OCI-LY3 (cell line): Measurements from ENCODE around the gene EDNRA.

Source experiments
- H2AFZ ChIP-seq: fragments of 200-600, 300-600 bp; shearing (Covaris generic); 2 replicates; pipeline ENCODE4 v1.6.0; 2014; ENCODE audit warnings: antibody characterized with exemption, low read depth, low read length
- H3K27ac ChIP-seq: fragments of 200-600, 300-600 bp; sonication (generic); 2 replicates; pipeline ENCODE4 v1.5.1; 2014; ENCODE audit warnings: mild to moderate bottlenecking, low read length, moderate library complexity, mixed read lengths
- H3K27me3 ChIP-seq: fragments of 200-600, 300-600 bp; sonication (generic); 2 replicates; pipeline ENCODE4 v1.6.1; 2014; ENCODE audit warnings: low read depth, low read length, mixed read lengths
- H3K36me3 ChIP-seq: fragments of 200-600, 300-600 bp; sonication (generic); replicated peaks from 2 replicates; pipeline ENCODE3; 2014; ENCODE audit warnings: low read depth, low read length, mixed read lengths
- H3K4me1 ChIP-seq: fragments of 300-600, 200-600 bp; sonication (generic); 2 replicates; pipeline ENCODE4 v1.6.1; 2014; ENCODE audit warnings: low read length, mixed read lengths
- H3K4me2 ChIP-seq: fragments of 200-600, 300-600 bp; sonication (generic); 2 replicates; pipeline ENCODE4 v1.6.1; 2014; ENCODE audit warnings: low read length, mixed read lengths
- H3K4me3 ChIP-seq: fragments of 300-600, 200-600 bp; sonication (generic); 2 replicates; pipeline ENCODE4 v1.5.1; 2014; ENCODE audit warnings: antibody characterized with exemption, mild to moderate bottlenecking, low read length, moderate library complexity
- H3K79me2 ChIP-seq: fragments of 300-600, 200-600 bp; shearing (Covaris generic); 2 replicates; pipeline ENCODE4 v1.6.1; 2014; ENCODE audit warnings: mild to moderate bottlenecking, low read length, mixed read lengths
- H3K9ac ChIP-seq: fragments of 300-600, 200-600 bp; shearing (Covaris generic); 2 replicates; pipeline ENCODE4 v1.6.0; 2014; ENCODE audit warnings: mild to moderate bottlenecking, low read length, moderate library complexity
- H3K9me3 ChIP-seq: fragments of 200-600, 300-600 bp; shearing (Covaris generic); 2 replicates; pipeline ENCODE4 v1.6.1; 2014; ENCODE audit warnings: low read length, mixed read lengths; ENCODE audit not compliant: insufficient read depth
- H4K20me1 ChIP-seq: fragments of 200-600, 300-600 bp; sonication (generic); 2 replicates; pipeline ENCODE4 v1.6.1; 2016; ENCODE audit warnings: low read length, mixed read lengths; ENCODE audit not compliant: insufficient read depth
- CTCF ChIP-seq: fragments of 200-600, 300-600 bp; sonication (generic); IDR thresholded peaks from 2 replicates; pipeline ENCODE4 v1.5.1; 2014; ENCODE audit warnings: antibody characterized with exemption, low read length, low read depth
- EZH2phosphoT487 ChIP-seq: fragments of 200-600 bp; shearing (Covaris generic); IDR thresholded peaks from 2 replicates; pipeline ENCODE4 v1.6.1; 2018; ENCODE audit warnings: antibody characterized with exemption, mixed run types, low read depth

EDNRA gene

GRCh38 chr4:147477439-147477838 lies 3.5 kb upstream of the EDNRA start:
- TF ChIP-seq CTCF (no peak), EZH2phosphoT487 (no peak)
- H3K79me2 ChIP-seq, result no peaks in the 10 kb centered on the region
- no peak overlapping the region for H3K9ac ChIP-seq
- H3K4me3 ChIP-seq, result no peak overlapping the region
- no peaks in the 10 kb centered on the region for H3K9me3 ChIP-seq
- H3K27ac ChIP-seq, result no peak overlapping the region
- H4K20me1 ChIP-seq, result no peaks in the 10 kb centered on the region
- no peak overlapping the region for H2AFZ ChIP-seq
- H3K4me2 ChIP-seq, result no peak overlapping the region
- no peaks in the 10 kb centered on the region for H3K27me3 ChIP-seq
- peaks cover 30% of the 10 kb centered on the region for H3K4me1 ChIP-seq
- H3K36me3 ChIP-seq, result peaks cover 2% of the 10 kb centered on the region

GRCh38 chr4:147479376-147479775 lies 1.5 kb upstream of the EDNRA start:
- TF ChIP-seq CTCF (no peak), EZH2phosphoT487 (no peak)
- H3K4me2 ChIP-seq, result no peak overlapping the region

GRCh38 chr4:147479786-147480185 lies 1.1 kb upstream of the EDNRA start:
- Histone ChIP-seq H4K20me1 (no peaks in the 10 kb centered on the region), H3K27ac (no peak overlapping the region), H3K9me3 (no peaks in the 10 kb centered on the region), H3K79me2 (no peaks in the 10 kb centered on the region), H3K36me3 (peaks cover 2% of the 10 kb centered on the region), H2AFZ (no peak overlapping the region; the same call in 1 of the 2 replicates), H3K4me3 (no peak overlapping the region), H3K4me1 (peaks cover 31% of the 10 kb centered on the region), H3K9ac (no peak overlapping the region), H3K4me2 (no peak overlapping the region), H3K27me3 (no peaks in the 10 kb centered on the region)
- TF ChIP-seq CTCF, result no peak
- TF ChIP-seq EZH2phosphoT487, result no peak

More at GRCh38 chr4:147479376-147479775, 1.5 kb upstream of the EDNRA start:
- Histone ChIP-seq H3K36me3 (peaks cover 2% of the 10 kb centered on the region), H3K9me3 (no peaks in the 10 kb centered on the region), H3K79me2 (no peaks in the 10 kb centered on the region), H3K27ac (no peak overlapping the region), H4K20me1 (no peaks in the 10 kb centered on the region), H3K4me3 (no peak overlapping the region), H3K27me3 (no peaks in the 10 kb centered on the region), H3K9ac (no peak overlapping the region), H2AFZ (no peak overlapping the region), H3K4me1 (peaks cover 31% of the 10 kb centered on the region)

GRCh38 chr4:147480502-147480890 lies 401 bp upstream of the EDNRA start:
- TF ChIP-seq EZH2phosphoT487, result no peak
- TF ChIP-seq CTCF, result no peak
- H3K36me3 ChIP-seq, result peaks cover 2% of the 10 kb centered on the region
- no peak overlapping the region for H2AFZ ChIP-seq
- no peaks in the 10 kb centered on the region for H4K20me1 ChIP-seq
- no peak overlapping the region for H3K9ac ChIP-seq
- no peaks in the 10 kb centered on the region for H3K9me3 ChIP-seq
- H3K4me3 ChIP-seq, result no peak overlapping the region
- no peak overlapping the region for H3K27ac ChIP-seq
- H3K4me2 ChIP-seq, result no peak overlapping the region
- H3K79me2 ChIP-seq, result no peaks in the 10 kb centered on the region
- peaks cover 31% of the 10 kb centered on the region for H3K4me1 ChIP-seq
- H3K27me3 ChIP-seq, result no peaks in the 10 kb centered on the region
